Measurements from ENCODE around the gene LAMA1. TPM values are rescaled to one million over a fixed set of nuclear protein-coding genes. Genes with fewer than 3 reads are reported as not detected.

The LAMA1 gene
- total and polyA plus RNA-seq, 2 of the 8 experiments (the other 6 are each of a cell fraction or from before 2014, with no cell fraction given), result 30.4 to 48.7 TPM

DNA sequence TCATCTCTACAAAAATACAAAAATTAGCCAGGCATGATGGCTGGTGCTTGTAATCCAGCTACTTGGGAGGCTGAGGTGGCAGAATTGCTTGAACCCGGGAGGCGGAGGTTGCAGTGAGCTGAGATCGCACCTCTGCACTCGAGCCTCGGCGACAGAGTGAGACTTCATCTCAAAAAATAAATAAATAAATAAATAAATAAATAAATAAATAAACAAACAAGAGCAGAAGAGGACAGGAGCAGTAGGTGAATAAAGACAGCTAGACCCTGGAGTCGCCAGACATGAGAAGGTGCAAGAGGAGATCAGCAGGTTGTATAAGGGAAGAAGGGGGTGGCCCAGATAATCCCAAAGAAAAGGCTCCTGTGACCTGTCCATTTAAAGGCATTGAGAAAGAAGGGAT is 12.3 kb downstream of the LAMA1 start:
- ChIA-PET CTCF (ENCODE audit: partially characterized antibody) (interaction anchor here (1.5 kb wide), 1 partner anchor 11 kb away, joined by 3 read pairs; no protein-coding TSS in a partner anchor), POLR2A (ENCODE audit: partially characterized antibody) (interaction anchor here (0.7 to 1.8 kb wide), 2 partner anchors 11 to 18 kb away, joined by 3 to 5 read pairs; no protein-coding TSS in a partner anchor)
- Histone ChIP-seq H3K18ac (ENCODE audit: extremely low read depth, low read length) (no peak overlapping the region), H3K14ac (ENCODE audit: insufficient read length) (no peak overlapping the region), H3K4me1 (replicated peaks in 1 of 4; ENCODE audit: control insufficient read depth in 3 of 4, insufficient read depth in 4 of 4, low read length in 3 of 4) (no peaks in the 10 kb centered on the region), H3K9me3 (ENCODE audit: insufficient read depth in 2 of 2, low read depth in 1 of 2, low read length in 1 of 2) (no peaks in the 10 kb centered on the region), H3K79me2 (ENCODE audit: control insufficient read depth in 1 of 2, insufficient read depth in 2 of 2, low read length in 2 of 2) (peaks cover 3 to 22% of the 10 kb centered on the region in 2 experiments; a peak in 2 of 4 replicates), H4K20me1 (replicated peaks in 1 of 2; ENCODE audit: control insufficient read depth in 1 of 2, insufficient read depth in 2 of 2, low read length in 2 of 2) (peaks cover 0 to 10% of the 10 kb centered on the region in 2 experiments), H4K91ac (replicated peaks; ENCODE audit: insufficient read length, low read length) (no peak overlapping the region), H3K27ac (ENCODE audit: low read depth, low read length) (no peak overlapping the region), H2AK5ac (ENCODE audit: low read depth, low read length) (no peak overlapping the region), H3K36me3 (ENCODE audit: control insufficient read depth in 2 of 4, insufficient read depth in 4 of 4, low read length in 3 of 4) (peaks cover 0 to 1% (median 0%) of the 10 kb centered on the region in 4 experiments; a peak in 1 of 8 replicates), H3K4me3 (ENCODE audit: extremely low read depth in 1 of 4, insufficient read depth in 2 of 4, low read depth in 3 of 4, low read length in 4 of 4) (no peak overlapping the region), H3K56ac (replicated peaks; ENCODE audit: insufficient read length, low read depth, low read length) (no peak overlapping the region), H2BK12ac (ENCODE audit: low read depth, low read length) (no peak overlapping the region), H3K4ac (replicated peaks; ENCODE audit: insufficient read length, low read depth, low read length) (no peak overlapping the region), H3K79me1 (ENCODE audit: low read depth, low read length) (peaks cover 8% of the 10 kb centered on the region; the same call in 1 of the 2 replicates), H3K9ac (replicated peaks in 1 of 4; ENCODE audit: extremely low read depth in 1 of 4, low read depth in 3 of 4, low read length in 3 of 4) (no peak overlapping the region), H2AFZ (ENCODE audit: low read length) (no peak overlapping the region), H4K5ac (ENCODE audit: insufficient read length, low read depth, low read length) (no peak overlapping the region), H2BK5ac (ENCODE audit: low read depth, low read length) (no peak overlapping the region), H3K23me2 (ENCODE audit: low read depth, low read length) (no peaks in the 10 kb centered on the region), H2BK20ac (ENCODE audit: low read length) (no peak overlapping the region), H3K4me2 (ENCODE audit: insufficient read depth in 1 of 2, low read depth in 2 of 2, low read length in 2 of 2) (no peak overlapping the region), H4K8ac (ENCODE audit: extremely low read depth, insufficient read depth, low read length) (no peak overlapping the region), H2BK120ac (replicated peaks; ENCODE audit: low read depth, low read length) (no peak overlapping the region), H3K23ac (ENCODE audit: insufficient read length) (no peak overlapping the region), H3K27me3 (replicated peaks in 1 of 4; ENCODE audit: control insufficient read depth in 3 of 4, extremely low read depth in 1 of 4, insufficient read depth in 3 of 4, low read length in 3 of 4) (no peaks in the 10 kb centered on the region), H2BK15ac (ENCODE audit: low read length) (no peak overlapping the region)
- FAIRE-seq (no peak), DNase-seq (ENCODE audit: low read depth in 1 of 2, low spot score in 2 of 2) (no peak)
- no peak for TF ChIP-seq ASH2L (IDR thresholded peaks at IDR 0.05; ENCODE audit: low read length)
- TF ChIP-seq JUN (IDR thresholded peaks at IDR 0.05; ENCODE audit: low read depth, low read length), result no peak
- no peak for TF ChIP-seq KDM1A (IDR thresholded peaks at IDR 0.05; ENCODE audit: borderline replicate concordance, low read length)
- no peak for TF ChIP-seq BRCA1 (IDR thresholded peaks at IDR 0.05; ENCODE audit: low read depth, low read length)
- TF ChIP-seq ZNF274 (IDR thresholded peaks at IDR 0.05; ENCODE audit: borderline replicate concordance, extremely low read depth, low read length), result no peak
- TF ChIP-seq YY1 (IDR thresholded peaks at IDR 0.05; ENCODE audit: low read depth, low read length), result no peak
- no peak for TF ChIP-seq TEAD4 (IDR thresholded peaks at IDR 0.05; ENCODE audit: low read depth, low read length)
- TF ChIP-seq CREB1 (IDR thresholded peaks at IDR 0.05), result no peak
- TF ChIP-seq TAF1 (IDR thresholded peaks at IDR 0.05; ENCODE audit: low read depth, low read length), result no peak
- no peak for TF ChIP-seq CBX8 (IDR thresholded peaks at IDR 0.05; ENCODE audit: borderline replicate concordance, low read depth, low read length)
- TF ChIP-seq MAFK (IDR thresholded peaks at IDR 0.05; ENCODE audit: low read depth, low read length), result no peak
- TF ChIP-seq SIN3A (conservative IDR thresholded peaks at IDR 0.05 in 1 of 2, IDR thresholded peaks at IDR 0.05 in 1 of 2; ENCODE audit: low read depth in 1 of 2, low read length in 2 of 2), result no peak
- WGBS, 2 experiments (ENCODE audit: extremely low coverage in 1 of 2, insufficient coverage in 1 of 2, insufficient read length in 1 of 2, insufficient replicate concordance in 2 of 2, low coverage in 1 of 2, low lambda C conversion rate in 2 of 2, missing lambda C conversion rate in 1 of 2), result 95% methylated on average over 7 of the region's 7 CpGs; no CpG with 5 or more reads in 1 of the 2 experiments

Data from H1 (cell line).